Measurements from ENCODE around the gene FGF14. TPM values are rescaled to one million over a fixed set of nuclear protein-coding genes. Genes with fewer than 3 reads are reported as not detected.

Gene FGF14
- total and polyA plus RNA-seq, 2 donors from 2014 or later = 0.47 to 3.3 TPM

DNA sequence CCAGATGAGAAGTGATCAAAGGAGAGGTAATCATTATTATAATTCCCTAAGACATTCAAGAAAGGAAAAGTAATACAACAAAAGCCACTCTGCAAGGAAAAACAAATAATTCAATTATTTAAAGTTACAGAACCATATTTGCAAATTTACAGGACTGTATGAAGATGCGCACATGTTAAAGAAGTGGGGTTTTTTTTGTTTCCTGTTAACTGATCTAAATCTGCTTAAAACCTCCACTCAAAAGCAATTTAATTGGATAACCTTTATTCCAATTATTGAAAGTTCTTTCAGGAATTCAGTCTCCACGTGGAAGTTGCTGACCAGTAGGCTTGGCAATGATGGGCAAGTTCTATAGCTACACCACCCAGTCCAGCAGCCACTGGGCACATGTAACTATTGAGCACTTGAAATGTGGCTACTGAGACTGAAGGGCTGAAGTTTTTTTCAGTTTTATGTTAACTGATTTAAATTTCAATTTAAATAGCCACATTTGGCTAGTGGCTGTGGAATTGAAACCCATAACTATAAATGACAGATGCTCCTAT lies 232.3 kb downstream of the FGF14 start:
- TF ChIP-seq, protein P1, sequence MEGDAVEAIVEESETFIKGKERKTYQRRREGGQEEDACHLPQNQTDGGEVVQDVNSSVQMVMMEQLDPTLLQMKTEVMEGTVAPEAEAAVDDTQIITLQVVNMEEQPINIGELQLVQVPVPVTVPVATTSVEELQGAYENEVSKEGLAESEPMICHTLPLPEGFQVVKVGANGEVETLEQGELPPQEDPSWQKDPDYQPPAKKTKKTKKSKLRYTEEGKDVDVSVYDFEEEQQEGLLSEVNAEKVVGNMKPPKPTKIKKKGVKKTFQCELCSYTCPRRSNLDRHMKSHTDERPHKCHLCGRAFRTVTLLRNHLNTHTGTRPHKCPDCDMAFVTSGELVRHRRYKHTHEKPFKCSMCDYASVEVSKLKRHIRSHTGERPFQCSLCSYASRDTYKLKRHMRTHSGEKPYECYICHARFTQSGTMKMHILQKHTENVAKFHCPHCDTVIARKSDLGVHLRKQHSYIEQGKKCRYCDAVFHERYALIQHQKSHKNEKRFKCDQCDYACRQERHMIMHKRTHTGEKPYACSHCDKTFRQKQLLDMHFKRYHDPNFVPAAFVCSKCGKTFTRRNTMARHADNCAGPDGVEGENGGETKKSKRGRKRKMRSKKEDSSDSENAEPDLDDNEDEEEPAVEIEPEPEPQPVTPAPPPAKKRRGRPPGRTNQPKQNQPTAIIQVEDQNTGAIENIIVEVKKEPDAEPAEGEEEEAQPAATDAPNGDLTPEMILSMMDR (IDR thresholded peaks at IDR 0.05; ENCODE audit: borderline replicate concordance, extremely low read depth, insufficient read depth) = no peak
- Histone ChIP-seq H3K9me3 (ENCODE audit: control insufficient read depth in 2 of 3, insufficient read depth in 1 of 3, low read length in 3 of 3) (no peaks in the 10 kb centered on the region), H3K4me3 (ENCODE audit: low read length in 3 of 3) (no peak overlapping the region), H3K4me1 (ENCODE audit: control insufficient read depth in 2 of 3, insufficient read depth in 2 of 3, low read depth in 1 of 3, low read length in 3 of 3) (no peaks in the 10 kb centered on the region), H3K27me3 (ENCODE audit: control insufficient read depth, insufficient read depth, low read length) (no peaks in the 10 kb centered on the region), H3K9ac (ENCODE audit: low read length in 3 of 3) (no peak overlapping the region), H3K36me3 (ENCODE audit: control insufficient read depth in 2 of 3, insufficient read depth in 3 of 3, low read length in 3 of 3) (no peaks in the 10 kb centered on the region), H3K27ac (ENCODE audit: low read depth in 2 of 2, low read length in 2 of 2) (no peak overlapping the region)
- DNase-seq (no peak), FAIRE-seq (no peak)
- intact Hi-C loops (cut with DNase I) = no loop called here

DNA sequence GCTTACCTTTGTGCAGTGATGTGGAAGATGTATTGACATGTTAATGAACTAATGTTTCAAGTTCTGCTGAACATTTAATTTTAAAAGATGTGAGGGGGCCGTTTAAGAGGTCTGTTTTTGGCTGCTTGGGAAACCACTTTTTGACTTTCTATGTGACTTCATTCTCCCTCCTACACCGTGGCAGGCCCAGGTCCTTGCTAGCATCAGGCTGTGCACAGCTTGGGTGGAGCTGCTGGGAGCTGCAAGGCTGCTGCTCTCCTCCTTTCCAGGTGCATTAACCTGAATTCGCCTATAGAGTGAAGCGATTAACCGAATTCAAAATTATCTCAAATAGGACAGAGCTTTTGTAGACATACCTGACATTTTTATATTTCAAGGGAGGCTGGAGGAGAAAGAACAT lies 249.1 kb downstream of the FGF14 start:
- Histone ChIP-seq H3K9ac (ENCODE audit: low read length in 3 of 3) (no peak overlapping the region), H3K27ac (ENCODE audit: low read depth in 2 of 2, low read length in 2 of 2) (no peak overlapping the region), H3K4me1 (ENCODE audit: control insufficient read depth in 2 of 3, insufficient read depth in 2 of 3, low read depth in 1 of 3, low read length in 3 of 3) (no peaks in the 10 kb centered on the region), H3K36me3 (ENCODE audit: control insufficient read depth in 2 of 3, insufficient read depth in 3 of 3, low read length in 3 of 3) (no peaks in the 10 kb centered on the region), H3K9me3 (ENCODE audit: control insufficient read depth in 2 of 3, insufficient read depth in 1 of 3, low read length in 3 of 3) (no peaks in the 10 kb centered on the region), H3K4me3 (ENCODE audit: low read length in 3 of 3) (no peak overlapping the region), H3K27me3 (ENCODE audit: control insufficient read depth, insufficient read depth, low read length) (no peaks in the 10 kb centered on the region)
- intact Hi-C loops (cut with DNase I) = no loop called here
- DNase-seq (no peak), FAIRE-seq (no peak)
- TF ChIP-seq, protein P1 (IDR thresholded peaks at IDR 0.05; ENCODE audit: borderline replicate concordance, extremely low read depth, insufficient read depth) = no peak

DNA sequence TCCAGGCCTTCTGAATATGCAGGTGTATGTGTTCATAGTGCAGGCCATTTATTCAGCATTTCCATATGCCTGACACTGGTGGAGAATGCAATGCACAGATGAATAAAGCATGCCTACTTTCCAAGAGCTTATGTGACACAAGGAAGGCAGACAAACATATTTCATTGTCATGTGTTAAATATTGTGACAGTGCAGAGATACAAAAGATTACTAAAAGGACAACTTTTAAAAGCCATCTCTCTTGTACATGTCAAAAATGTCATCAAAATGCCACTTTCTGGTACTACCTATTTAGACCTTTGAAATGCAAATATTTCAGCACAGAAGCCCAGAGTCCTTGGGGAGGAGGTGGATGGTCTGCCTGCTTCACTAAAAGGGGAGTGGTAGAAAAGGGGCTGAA lies 254.5 kb downstream of the FGF14 start:
- Histone ChIP-seq H3K27me3 (ENCODE audit: control insufficient read depth, insufficient read depth, low read length) (no peaks in the 10 kb centered on the region), H3K36me3 (ENCODE audit: control insufficient read depth in 2 of 3, insufficient read depth in 3 of 3, low read length in 3 of 3) (no peaks in the 10 kb centered on the region), H3K9me3 (ENCODE audit: control insufficient read depth in 2 of 3, insufficient read depth in 1 of 3, low read length in 3 of 3) (no peaks in the 10 kb centered on the region), H3K4me1 (ENCODE audit: control insufficient read depth in 2 of 3, insufficient read depth in 2 of 3, low read depth in 1 of 3, low read length in 3 of 3) (no peaks in the 10 kb centered on the region), H3K27ac (ENCODE audit: low read depth in 2 of 2, low read length in 2 of 2) (no peak overlapping the region), H3K4me3 (ENCODE audit: low read length in 3 of 3) (no peak overlapping the region), H3K9ac (ENCODE audit: low read length in 3 of 3) (no peak overlapping the region)
- TF ChIP-seq, protein P1 (IDR thresholded peaks at IDR 0.05; ENCODE audit: borderline replicate concordance, extremely low read depth, insufficient read depth) = no peak
- DNase-seq (no peak), FAIRE-seq (no peak)
- intact Hi-C loops (cut with DNase I) = no loop called here

DNA sequence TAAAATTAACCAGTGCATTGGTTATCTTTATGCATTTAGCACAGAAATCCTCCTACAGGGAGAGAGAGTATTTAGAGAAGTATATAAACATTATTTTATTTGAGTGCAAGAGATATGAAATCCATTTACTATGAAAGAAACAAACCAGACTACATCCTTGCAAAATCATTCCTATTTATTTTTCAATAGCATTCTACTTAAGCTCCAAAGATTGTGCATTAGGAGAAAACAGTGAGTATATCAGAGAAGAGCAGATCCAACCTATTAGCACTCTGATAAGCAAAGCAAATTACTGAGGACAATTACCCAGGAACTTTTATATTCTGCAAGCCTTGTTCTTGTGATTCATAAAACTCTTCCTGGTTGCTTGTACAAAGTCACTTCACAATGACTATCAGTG lies 256.1 kb downstream of the FGF14 start:
- intact Hi-C loops (cut with DNase I) = no loop called here
- Histone ChIP-seq H3K27ac (ENCODE audit: low read depth in 2 of 2, low read length in 2 of 2) (no peak overlapping the region), H3K9ac (ENCODE audit: low read length in 3 of 3) (no peak overlapping the region), H3K9me3 (ENCODE audit: control insufficient read depth in 2 of 3, insufficient read depth in 1 of 3, low read length in 3 of 3) (no peaks in the 10 kb centered on the region), H3K36me3 (ENCODE audit: control insufficient read depth in 2 of 3, insufficient read depth in 3 of 3, low read length in 3 of 3) (no peaks in the 10 kb centered on the region), H3K4me3 (ENCODE audit: low read length in 3 of 3) (no peak overlapping the region), H3K27me3 (ENCODE audit: control insufficient read depth, insufficient read depth, low read length) (no peaks in the 10 kb centered on the region), H3K4me1 (ENCODE audit: control insufficient read depth in 2 of 3, insufficient read depth in 2 of 3, low read depth in 1 of 3, low read length in 3 of 3) (no peaks in the 10 kb centered on the region)
- TF ChIP-seq, protein P1 (IDR thresholded peaks at IDR 0.05; ENCODE audit: borderline replicate concordance, extremely low read depth, insufficient read depth) = no peak
- no peak for DNase-seq
- no peak for FAIRE-seq

Measured in kidney (tissue), 14 donors.